Thyroid gland (tissue), 4 donors: ENCODE measurements around the gene LRCH1. TPM values are rescaled to one million over a fixed set of nuclear protein-coding genes. Genes with fewer than 3 reads are reported as not detected.

ENCODE experiments used
- DNase-seq, 2 donors: peaks; one replicate each; pipeline ENCODE4 v3.0.0-alpha.2; 2019
- H3K27ac ChIP-seq, 3 donors: fragments of 200-600 bp; sonication (generic); 1 replicate in 2 of 3; 2 replicates in 1 of 3; pipeline ENCODE4 v1.5.1; 2016 to 2019; ENCODE audit warnings: mild to moderate bottlenecking in 1 of 3, moderate library complexity in 1 of 3
- H3K27me3 ChIP-seq: fragments of 200-600 bp; sonication (generic); one replicate; pipeline ENCODE4 v1.5.1; 2019
- H3K36me3 ChIP-seq, 2 donors: fragments of 200-600 bp; sonication (generic); one replicate each; pipeline ENCODE4 v1.5.1; 2016 to 2019
- H3K4me1 ChIP-seq, 2 donors: fragments of 200-600 bp; sonication (generic); one replicate each; pipeline ENCODE4 v1.5.1; 2017 to 2019
- H3K4me3 ChIP-seq, 3 donors: fragments of 200-600 bp; sonication (generic); replicated peaks in 1 of 3; 1 replicate in 2 of 3; 2 replicates in 1 of 3; pipeline ENCODE4 v1.5.1; 2016; ENCODE audit warnings: mild to moderate bottlenecking in 1 of 3
- H3K9me3 ChIP-seq: fragments of 200-600 bp; sonication (generic); one replicate; pipeline ENCODE4 v1.5.1; 2017
- POLR2A ChIP-seq, 2 donors: fragments of 450-650 bp; IDR thresholded peaks; one replicate each; pipeline ENCODE4 v1.6.1; 2017; ENCODE audit warnings: antibody characterized with exemption in 2 of 2, mild to moderate bottlenecking in 2 of 2, moderate library complexity in 1 of 2
- WGBS, 2 donors: methylation state at CpG; one replicate each; pipeline ENCODE4 v1.1.5; 2017; 5-methylcytosine and 5-hydroxymethylcytosine counted together
- intact Hi-C: fragments of 100-400 bp; cut with DNase I; formaldehyde crosslinking; loops from one replicate; pipeline ENCODE4 v1.15.1; 2023
- total RNA-seq, 4 donors: library from RNA; depleted of rRNA; stranded (reverse); fragments of >200 nt; gene quantifications; one replicate each; pipeline ENCODE4 v1.2.3, GENCODE V29; 2016
- TF ChIP-seq, protein P1 (sequence below), 6 experiments: fragments of 200-600 bp in 3 of 6; fragments of 450-650 bp in 3 of 6; sonication (generic) in 3 of 6; IDR thresholded peaks; one replicate each; pipeline ENCODE4 v1.5.1; 2016 to 2019; ENCODE audit warnings: antibody characterized with exemption in 6 of 6, mild to moderate bottlenecking in 2 of 6, inconsistent platforms in 1 of 6, moderate library complexity in 1 of 6

The LRCH1 gene
- total RNA-seq, result 10 to 100 TPM; 13.5 to 19.3 (median 15.9) TPM

GRCh38 chr13:46552889-46553520 lies at the start of gene LRCH1:
Gene LRCH1, plus strand, starts transcription at chr13:46553170. Its CDS starts 227 bp downstream, at chr13:46553397.
- DNase-seq, result peak; percentile 87 to 89
- peak within 1 kb of the TSS; percentile 74 to 92 (median 86) for H3K27ac ChIP-seq
- intact Hi-C loops, result no loop called here
- peaks cover 7 to 13% of the 10 kb centered on the region in 2 donors for H3K4me1 ChIP-seq
- TF ChIP-seq, protein P1, sequence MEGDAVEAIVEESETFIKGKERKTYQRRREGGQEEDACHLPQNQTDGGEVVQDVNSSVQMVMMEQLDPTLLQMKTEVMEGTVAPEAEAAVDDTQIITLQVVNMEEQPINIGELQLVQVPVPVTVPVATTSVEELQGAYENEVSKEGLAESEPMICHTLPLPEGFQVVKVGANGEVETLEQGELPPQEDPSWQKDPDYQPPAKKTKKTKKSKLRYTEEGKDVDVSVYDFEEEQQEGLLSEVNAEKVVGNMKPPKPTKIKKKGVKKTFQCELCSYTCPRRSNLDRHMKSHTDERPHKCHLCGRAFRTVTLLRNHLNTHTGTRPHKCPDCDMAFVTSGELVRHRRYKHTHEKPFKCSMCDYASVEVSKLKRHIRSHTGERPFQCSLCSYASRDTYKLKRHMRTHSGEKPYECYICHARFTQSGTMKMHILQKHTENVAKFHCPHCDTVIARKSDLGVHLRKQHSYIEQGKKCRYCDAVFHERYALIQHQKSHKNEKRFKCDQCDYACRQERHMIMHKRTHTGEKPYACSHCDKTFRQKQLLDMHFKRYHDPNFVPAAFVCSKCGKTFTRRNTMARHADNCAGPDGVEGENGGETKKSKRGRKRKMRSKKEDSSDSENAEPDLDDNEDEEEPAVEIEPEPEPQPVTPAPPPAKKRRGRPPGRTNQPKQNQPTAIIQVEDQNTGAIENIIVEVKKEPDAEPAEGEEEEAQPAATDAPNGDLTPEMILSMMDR (IDR thresholded peaks at IDR 0.05), result no peak
- peak in 1 of 2 donors; percentile 43 for TF ChIP-seq POLR2A (IDR thresholded peaks at IDR 0.05)
- H3K36me3 ChIP-seq, result no peaks in the 10 kb centered on the region
- H3K27me3 ChIP-seq, result no peaks in the 10 kb centered on the region
- 0% methylated on average over 2 to 11 of the region's 66 CpGs for WGBS, 2 donors
- peak within 1 kb of the TSS; percentile 43 to 82 (median 72) for H3K4me3 ChIP-seq
- H3K9me3 ChIP-seq, result no peaks in the 10 kb centered on the region

DNA sequence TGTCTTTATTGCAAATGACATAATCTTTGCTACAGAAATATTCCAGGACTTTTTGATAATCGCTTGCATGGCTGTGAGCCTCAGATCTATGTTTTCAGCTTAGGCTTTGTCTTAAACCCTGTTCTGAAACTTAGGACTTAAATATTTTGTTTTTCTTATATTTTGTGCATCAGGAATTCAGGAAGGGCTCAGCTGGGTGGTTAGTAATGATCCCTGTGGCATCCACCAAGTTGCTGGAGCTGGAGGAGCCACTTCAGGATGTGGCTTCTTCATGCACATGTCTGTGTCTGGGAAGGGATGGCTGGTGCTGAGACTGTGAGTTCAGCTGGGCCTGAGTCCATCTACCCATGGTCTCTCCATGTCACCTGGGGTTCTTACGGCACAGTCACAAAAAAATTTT lies 48.9 kb upstream of the LRCH1 start:
- H3K36me3 ChIP-seq, result no peaks in the 10 kb centered on the region
- H3K27ac ChIP-seq, result no peak overlapping the region
- intact Hi-C loops, result no loop called here
- 76 to 99% methylated on average over 2 of the region's 2 CpGs for WGBS, 2 donors
- TF ChIP-seq, protein P1 (IDR thresholded peaks at IDR 0.05), result no peak
- no peak for TF ChIP-seq POLR2A (IDR thresholded peaks at IDR 0.05)
- no peak overlapping the region for H3K4me3 ChIP-seq
- no peaks in the 10 kb centered on the region for H3K4me1 ChIP-seq
- no peak for DNase-seq
- H3K27me3 ChIP-seq, result no peaks in the 10 kb centered on the region
- H3K9me3 ChIP-seq, result no peaks in the 10 kb centered on the region

GRCh38 chr13:46507981-46508380 lies 45.0 kb upstream of the LRCH1 start:
- Histone ChIP-seq H3K36me3 (no peaks in the 10 kb centered on the region), H3K27me3 (no peaks in the 10 kb centered on the region), H3K27ac (no peak overlapping the region), H3K4me3 (no peak overlapping the region), H3K4me1 (no peaks in the 10 kb centered on the region), H3K9me3 (no peaks in the 10 kb centered on the region)
- WGBS, 2 donors, result 80 to 84% methylated on average over 1 of the region's 1 CpG
- TF ChIP-seq, protein P1 (IDR thresholded peaks at IDR 0.05), result no peak
- DNase-seq, result no peak
- intact Hi-C loops, result no loop called here

DNA sequence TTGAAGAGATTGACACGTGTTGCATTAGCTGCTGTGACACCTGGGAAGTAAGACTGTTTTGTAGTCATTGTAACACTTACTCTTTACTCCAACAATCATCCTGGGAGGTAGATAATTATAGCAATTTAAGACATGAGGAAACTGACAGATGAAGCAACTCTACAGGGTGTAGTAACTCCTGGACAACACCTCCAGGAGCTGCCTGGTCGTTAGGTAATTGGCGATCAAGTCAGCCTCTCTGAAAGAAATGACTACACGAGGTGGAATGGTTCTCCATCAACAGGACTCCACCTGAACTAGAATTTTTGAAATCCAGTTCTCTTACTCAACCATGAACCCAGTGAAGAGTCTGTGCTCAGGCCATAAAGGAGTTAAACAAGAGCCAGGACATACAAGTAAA lies 43.0 kb upstream of the LRCH1 start:
- H3K27ac ChIP-seq, result no peak overlapping the region
- H3K9me3 ChIP-seq, result no peaks in the 10 kb centered on the region
- no peaks in the 10 kb centered on the region for H3K36me3 ChIP-seq
- no peak for DNase-seq
- intact Hi-C loops, result no loop called here
- H3K4me1 ChIP-seq, result no peaks in the 10 kb centered on the region
- no peak overlapping the region for H3K4me3 ChIP-seq
- WGBS, 2 donors, result 86 to 87% methylated on average over 4 of the region's 4 CpGs
- no peaks in the 10 kb centered on the region for H3K27me3 ChIP-seq
- TF ChIP-seq POLR2A (IDR thresholded peaks at IDR 0.05), result no peak
- TF ChIP-seq, protein P1 (IDR thresholded peaks at IDR 0.05), result no peak

DNA sequence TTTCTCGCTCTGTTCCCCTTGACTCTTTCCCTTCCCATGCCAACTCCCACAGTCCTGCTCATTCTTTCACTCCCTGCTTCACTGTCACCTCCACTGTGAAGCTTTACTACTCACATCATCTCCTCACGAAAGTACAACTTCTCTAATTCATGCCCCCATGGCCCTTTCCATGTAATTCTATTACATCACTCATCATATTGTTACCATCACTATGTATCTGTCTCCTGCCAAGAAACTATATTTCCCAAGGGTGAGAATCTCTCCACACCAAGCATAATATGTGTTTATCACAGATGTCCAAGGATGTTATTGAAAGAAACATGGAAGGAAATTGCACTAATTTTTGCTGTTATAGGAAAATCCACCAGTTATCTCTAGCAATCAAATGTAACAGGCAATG lies 37.2 kb upstream of the LRCH1 start:
- intact Hi-C loops, result no loop called here

More for the DNA sequence above, 37.2 kb upstream of the LRCH1 start:
- Histone ChIP-seq H3K9me3 (no peaks in the 10 kb centered on the region), H3K4me1 (no peaks in the 10 kb centered on the region), H3K27me3 (no peaks in the 10 kb centered on the region), H3K27ac (no peak overlapping the region), H3K36me3 (no peaks in the 10 kb centered on the region), H3K4me3 (no peak overlapping the region)
- 81 to 96% methylated on average over 2 of the region's 2 CpGs for WGBS, 2 donors
- TF ChIP-seq, protein P1 (IDR thresholded peaks at IDR 0.05), result no peak
- no peak for TF ChIP-seq POLR2A (IDR thresholded peaks at IDR 0.05)
- DNase-seq, result no peak
